ENCODE measurements around the gene WWP2. TPM values are rescaled to one million over a fixed set of nuclear protein-coding genes. Genes with fewer than 3 reads are reported as not detected.
"Not testable (repeated sequence)": the region's sequence is repeated elsewhere in the genome, so short reads cannot be mapped to it uniquely, and the experiment has no call there.

The WWP2 gene
- 20.2 TPM for polyA plus RNA-seq (ENCODE audit: insufficient read length)

DNA sequence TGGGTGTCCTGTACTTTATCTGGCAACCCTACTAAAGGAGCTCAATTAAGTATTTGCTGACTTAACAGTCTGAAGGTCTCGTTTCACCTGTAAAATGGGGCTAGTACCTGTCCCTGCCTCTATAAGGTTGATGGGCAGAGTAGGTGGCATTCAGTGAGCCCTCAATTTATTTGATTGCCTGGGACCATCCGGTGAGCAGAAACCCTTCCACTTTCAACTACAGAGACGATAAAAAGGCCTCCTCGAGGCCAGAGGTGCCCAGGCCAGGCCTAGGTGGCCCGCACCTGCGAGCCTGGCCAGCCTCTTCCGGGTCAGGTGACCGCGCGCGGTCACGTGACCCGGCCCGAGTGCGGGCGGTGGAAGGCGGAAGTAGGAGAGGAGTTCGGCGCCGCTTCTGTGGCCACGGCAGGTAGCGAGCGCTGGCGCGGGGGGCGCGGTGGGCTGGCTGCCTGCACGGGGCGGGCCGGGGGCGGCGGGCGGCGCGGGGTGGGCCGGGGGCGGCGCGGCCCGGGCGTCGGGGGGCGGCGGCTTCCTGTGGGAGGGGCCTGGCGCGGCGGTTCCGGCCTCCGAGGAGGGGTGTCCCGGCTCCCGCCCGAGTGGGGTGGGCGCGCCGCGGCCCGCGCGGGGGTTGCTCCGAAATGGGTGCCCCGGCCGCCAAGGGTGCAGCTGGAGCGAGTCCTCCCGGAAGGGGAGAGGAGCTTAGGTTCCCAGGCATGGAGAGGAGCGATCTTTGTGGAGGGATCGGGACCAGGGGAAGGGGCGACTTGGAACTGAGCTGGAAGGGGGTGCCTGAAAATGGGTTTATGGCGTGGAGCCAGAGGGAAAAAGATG is at the start of gene WWP2:
TSS of gene WWP2 (plus strand) at position 350 of the 831 bp plus-strand sequence. CDS start 24,679 bp downstream, outside the sequence.
- peak; percentile 80 for DNase-seq

DNA sequence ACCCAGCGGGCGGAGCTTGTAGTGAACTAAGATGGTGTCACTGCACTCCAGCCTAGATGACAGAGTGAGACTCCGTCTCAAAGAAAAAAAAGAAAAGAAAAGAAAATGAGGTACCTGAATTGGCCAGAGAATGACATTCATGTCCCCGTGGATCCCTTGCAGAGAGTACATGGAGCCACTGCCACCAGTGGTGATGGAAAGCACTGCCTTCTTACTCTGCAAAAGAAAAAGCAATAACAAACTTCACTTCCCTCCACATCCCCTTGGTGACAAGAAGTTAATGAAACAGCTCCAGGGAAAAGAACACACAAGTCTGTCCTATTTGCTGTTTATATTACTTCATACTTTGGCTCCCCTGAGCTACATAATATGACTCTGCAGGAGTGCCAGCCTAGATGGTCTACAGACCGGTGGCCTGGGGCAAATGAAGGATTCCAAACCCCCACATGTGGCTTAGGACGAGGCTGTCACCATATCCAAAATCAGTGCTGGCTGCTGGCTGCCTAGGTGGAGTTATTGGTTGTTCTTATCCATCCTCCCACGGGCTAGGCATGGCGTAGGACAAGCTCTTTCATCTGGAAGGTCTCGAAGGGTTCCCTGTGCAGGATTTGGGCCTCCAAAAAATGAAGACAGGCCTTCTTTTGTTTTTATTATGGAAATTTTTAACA is 49.1 kb upstream of the WWP2 start:
- no peak for DNase-seq

DNA sequence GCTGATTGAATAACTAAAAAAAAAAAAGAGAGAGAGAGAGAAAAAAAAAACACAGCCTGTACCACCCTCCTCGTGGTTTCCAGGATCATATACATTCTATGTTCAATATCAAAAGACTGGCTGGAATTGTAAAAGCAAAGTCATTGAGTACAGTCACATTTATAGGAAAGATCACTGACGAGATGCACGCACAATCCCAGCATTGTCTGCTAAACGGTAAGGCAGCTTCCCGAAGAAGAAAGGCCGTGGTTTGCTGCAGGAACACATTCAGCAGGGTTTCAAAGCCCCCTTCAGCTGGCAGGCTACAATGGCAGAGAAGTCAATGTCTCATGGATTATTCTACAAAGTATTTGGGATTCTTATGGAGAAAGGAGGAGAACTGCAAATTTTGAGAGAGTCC is 45.1 kb upstream of the WWP2 start:
- no peak for DNase-seq

DNA sequence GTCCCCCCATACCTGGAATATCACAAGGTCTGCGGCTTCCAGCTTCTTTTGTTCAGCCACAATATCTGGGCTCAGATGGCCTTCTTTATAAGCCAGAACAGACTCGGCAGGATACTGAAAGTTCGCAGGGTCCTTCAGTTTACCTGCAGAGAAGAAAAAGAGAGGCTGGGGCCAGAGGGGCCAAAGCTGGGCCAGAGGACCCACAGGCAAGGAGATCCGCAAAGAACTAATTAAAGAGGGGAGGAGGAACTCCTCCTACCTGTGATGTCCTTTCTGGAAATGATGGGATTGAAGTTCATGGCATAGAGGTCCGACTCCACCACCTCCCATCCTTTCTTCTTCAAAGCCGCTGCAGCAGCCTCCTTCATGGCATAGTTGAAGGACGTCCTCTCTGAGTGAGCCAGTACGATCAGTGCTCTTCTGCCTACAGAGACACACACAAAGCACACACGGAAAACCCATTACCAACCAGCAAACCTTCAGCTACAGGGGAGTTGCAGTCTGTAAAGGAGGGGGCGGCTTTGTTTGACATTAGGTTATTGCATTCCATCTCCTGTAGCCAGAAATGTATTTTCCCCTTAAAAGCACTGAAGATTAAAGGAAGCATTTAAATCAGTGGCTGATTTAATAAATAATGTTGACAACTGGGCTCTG is 43.9 kb upstream of the WWP2 start:
- DNase-seq, result no peak

DNA sequence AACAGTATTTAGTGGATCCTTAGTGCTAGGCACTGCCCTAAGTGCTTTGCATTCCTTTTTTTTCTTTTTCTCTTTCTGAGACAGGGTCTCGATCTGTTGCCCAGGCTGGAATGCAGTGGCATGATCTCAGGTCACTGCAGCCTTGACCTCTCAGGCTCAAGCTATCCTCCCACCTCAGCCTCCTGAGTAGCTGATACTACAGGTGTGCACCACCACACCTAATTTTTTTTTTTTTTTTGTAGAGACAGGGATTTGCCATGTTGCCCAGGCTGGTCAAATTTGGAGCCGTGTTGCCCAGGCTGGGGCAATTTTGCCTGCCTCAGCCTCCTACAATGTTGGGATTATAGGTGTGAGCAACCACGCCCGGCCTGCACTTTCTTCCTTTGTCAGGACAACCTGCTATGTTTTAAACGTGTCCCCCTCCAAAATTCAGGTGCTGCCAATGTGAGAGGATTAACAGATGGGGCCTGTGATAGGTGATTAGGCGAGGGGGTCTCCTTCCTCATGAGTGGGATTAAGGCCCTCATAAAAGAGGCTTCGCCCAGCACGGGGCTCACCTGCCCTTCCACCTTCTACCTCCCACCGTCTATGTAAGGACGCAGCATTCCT is 41.2 kb upstream of the WWP2 start:
- DNase-seq, result no peak

DNA sequence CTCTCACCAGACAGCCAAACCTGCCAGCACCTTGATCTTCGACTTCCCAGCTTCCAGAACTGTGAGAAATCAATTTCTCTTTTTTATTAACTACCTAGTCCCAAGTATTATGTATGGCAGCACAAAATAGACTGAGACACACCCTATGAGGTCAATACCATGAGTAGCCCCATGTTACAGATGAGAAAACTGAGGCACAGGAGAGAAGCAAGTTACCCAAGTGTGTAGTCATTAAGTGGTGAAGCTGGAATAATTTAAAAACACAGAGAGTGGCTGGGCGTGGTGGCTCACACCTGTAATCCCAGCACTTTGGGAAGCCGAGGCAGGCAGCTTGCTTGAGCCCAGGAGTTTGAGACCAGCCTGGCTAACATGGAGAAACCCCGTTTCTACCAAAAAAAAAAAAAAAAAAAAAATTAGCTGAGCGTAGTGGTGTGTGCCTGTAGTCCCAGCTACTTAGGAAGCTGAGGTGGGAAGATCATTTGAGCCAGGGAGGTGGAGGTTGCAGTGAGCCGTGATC is 40.6 kb upstream of the WWP2 start:
- DNase-seq, result no peak

DNA sequence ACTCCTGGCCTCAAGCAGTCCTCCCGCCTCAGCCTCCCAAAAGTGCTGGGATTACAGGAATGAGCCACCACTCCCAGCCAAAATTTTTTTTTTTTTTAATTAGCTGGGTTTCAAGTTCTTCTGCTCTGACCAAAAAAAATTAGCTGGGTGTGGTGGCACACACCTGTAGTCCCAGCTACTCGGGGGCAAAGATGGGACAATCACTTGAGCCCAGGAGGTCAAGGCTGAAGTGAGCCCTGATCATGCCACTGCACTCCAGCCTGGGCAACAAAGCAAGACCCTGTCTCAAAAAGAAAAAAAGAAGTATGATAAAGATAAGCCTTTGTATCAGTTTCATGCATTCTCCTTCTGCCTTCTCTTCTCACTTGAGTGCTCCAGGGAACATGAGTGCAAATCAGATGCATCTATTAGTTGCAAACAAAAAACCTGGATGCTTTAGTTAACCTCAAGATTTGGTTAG is 37.7 kb upstream of the WWP2 start:
- DNase-seq, result no peak

DNA sequence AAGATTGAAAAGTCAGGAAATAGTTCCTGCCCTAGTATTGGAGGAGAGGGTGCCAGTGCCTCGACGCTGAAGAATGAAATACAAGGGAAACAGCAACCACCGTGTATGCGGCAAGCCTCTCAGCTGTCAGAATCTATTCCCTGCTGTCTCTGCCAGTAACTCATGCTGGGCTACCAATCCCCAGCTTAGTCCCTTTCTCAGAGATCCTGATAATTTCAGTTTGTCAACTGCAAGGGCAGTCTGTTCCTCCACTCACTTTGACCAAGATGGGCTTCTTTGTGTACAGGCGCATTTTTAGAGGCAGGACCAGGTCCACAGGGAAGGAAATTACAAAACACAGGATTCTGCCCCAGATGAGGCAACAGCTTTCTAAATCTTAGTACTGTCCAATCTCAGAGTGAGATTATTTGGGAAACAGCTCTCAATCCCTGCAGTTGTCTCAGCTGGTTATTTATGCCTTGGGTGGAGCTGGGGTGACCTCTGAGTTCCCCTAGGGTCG is 37.1 kb upstream of the WWP2 start:
- no peak for DNase-seq

DNA sequence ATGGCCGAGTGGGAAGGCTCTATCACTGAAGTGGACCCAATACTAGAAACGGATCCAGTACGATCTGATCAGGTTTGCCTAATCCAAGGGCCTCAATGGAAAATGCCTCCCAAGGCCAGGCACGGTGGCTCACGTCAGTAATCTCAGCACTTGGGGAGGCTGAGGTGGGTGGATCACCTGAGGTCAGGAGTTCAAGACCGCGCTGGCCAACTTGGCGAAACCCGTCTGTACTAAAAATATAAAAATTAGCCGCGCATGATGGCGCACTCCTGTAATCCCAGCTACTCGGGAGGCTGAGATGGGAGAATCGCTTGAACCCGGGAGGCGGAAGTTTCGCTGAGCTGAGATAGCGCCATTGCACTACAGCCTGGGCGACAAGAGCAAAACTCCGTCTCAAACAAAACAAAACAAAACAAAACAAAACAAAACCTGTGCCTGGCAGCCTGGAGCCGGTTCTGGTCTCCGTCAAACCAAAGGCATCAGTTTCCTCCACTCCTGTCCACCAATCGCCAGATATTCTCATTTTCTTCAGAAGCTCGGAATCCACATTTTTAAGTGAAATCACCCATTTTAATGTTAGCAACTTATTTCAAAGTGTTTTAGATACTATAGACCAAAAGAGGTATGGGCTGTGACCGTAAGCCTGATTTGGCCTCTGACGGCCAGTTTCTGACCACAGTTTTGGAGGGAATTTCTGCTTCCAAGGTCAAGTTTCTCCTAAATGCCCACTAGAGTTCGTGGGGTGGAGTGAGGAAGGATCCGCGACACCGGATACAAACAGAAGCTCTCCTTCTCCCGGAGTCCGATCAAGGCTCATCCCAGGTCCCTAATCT is 36.4 kb upstream of the WWP2 start:
- no peak for DNase-seq

DNA sequence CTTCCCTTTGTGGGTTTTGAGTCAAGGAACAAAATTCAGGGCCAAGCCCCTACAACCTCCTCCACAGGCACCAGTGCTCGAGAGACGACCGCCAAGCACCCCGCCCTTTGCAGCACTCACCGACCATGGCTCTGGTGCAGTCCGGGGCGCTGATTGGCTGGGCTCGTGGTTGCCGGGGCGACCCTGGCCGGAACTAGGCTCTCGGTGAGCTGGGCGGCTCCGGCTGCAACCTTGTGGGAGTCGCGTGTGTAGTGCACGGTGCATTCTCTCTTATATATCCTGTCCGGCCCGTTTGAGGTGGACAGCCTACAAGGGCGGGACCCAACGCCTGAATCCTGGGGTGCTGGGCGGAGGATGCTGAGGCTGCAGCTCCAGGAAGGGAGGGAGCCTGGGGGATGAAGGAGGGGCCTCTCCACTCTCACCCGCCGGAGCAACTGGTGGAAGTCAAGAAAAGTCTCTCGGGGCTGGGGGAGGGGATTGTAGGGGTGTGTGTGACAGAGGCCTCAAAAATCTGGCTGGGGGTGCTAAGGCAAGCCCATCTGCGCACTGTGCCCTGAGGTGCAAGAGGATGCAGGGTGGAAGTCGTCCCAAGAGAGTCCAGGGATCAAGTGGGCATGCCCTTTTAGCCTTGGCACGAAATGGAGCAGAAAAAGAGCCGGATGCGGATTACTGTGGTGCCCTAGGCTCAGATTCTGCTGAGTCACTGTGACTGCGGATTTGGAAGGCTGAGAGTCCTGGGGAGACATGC is 35.6 kb upstream of the WWP2 start, which contains the start of gene NQO1:
TSS of gene NQO1 (minus strand) at position 248 of the 748 bp plus-strand sequence. CDS start at position 127, 121 bp downstream.
- peak; percentile 81 for DNase-seq

DNA sequence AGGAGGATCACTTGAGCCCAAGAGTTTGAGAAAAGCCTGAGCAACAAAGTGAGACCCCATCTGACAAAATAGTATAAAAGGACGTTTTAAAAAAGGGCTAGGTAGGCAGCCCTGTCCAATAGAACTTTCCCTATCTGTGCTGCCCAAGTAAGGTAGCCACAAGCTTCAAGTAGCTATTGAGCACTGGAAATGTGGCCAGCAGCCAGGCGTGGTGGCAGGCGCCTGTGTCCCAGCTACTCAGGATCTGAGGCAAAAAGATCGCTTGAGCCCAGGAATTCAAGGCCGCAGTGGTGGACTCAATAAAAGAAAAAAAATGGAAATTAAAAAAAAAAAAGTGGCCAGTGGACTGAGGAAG is 34.2 kb upstream of the WWP2 start:
- DNase-seq, result no peak

DNA sequence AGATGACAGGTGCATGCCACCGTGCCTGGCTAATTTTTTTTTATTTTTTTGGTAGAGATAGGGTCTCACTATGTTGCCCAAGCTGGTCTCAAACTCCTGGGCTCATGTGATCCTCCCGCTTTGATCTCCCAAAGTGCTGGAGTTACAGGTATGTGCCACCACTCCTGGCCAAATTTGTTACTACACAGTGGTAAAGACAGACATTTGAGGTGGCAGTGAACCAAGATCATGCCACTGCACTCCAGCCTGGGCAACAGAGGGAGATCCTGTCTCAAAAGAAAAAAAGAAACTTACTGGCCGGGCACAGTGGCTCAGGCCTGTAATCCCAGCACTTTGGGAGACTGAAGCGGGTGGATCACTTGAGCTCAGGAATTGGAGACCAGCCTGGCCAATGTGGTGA is 33.1 kb upstream of the WWP2 start:
- not testable (repeated sequence) for DNase-seq

DNA sequence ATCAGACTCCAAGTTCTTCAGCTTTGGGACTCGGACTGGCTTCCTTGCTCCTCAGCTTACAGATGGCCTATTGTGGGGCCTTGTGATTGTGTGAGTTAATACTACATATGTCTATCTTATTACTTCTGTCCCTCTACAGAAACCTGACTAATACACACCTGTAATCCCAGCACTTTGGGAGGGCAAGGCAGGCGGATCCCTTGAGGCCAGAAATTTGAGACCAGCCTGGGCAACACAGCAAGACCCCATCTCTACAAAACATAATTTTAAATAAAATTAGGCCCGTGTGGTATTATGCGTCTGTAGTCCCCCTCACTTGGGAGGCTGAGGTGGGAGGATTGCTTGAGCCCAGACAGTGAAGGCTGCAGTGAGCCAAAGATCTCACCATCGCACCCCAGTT is 30.9 kb upstream of the WWP2 start:
- DNase-seq, result not testable (repeated sequence)

DNA sequence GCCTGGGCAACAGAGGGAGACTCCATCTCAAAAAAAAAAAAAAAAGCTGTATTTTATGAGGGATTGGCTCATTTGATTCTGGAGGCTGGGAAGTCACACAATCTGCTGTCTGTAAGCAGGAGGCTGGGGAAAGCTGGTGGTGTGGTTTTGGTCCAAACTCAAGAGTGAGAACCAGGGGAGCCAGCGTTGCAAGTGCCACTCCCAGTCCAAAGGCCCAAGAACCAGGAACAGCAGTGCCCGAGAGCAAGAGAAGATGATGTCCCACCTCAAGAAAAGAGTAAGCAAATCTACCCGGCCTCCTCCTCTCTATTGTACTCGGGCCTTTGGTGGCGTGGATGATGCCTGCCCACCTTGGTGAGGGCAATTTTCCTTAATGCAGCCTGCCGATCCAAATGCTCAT is 30.0 kb upstream of the WWP2 start:
- DNase-seq, result no peak

DNA sequence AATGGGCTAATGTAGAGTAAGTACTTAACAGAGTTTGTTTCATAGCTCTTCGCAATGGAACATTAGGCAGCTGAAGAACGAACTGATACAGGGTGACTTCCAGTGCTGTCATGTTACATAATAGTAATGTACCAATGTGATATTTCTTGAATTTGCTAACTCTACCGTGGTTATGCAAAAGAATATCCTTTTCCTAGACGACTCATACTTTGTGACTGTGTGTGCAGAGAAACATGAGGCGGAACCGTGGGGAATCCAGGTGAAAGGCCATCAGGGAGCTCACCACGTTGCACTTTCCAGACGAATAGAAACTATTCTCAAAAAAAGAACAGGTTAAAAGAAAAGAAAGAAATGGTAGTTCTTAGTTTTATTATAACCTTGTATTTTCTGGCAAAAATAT is 20.6 kb upstream of the WWP2 start:
- DNase-seq, result no peak

DNA sequence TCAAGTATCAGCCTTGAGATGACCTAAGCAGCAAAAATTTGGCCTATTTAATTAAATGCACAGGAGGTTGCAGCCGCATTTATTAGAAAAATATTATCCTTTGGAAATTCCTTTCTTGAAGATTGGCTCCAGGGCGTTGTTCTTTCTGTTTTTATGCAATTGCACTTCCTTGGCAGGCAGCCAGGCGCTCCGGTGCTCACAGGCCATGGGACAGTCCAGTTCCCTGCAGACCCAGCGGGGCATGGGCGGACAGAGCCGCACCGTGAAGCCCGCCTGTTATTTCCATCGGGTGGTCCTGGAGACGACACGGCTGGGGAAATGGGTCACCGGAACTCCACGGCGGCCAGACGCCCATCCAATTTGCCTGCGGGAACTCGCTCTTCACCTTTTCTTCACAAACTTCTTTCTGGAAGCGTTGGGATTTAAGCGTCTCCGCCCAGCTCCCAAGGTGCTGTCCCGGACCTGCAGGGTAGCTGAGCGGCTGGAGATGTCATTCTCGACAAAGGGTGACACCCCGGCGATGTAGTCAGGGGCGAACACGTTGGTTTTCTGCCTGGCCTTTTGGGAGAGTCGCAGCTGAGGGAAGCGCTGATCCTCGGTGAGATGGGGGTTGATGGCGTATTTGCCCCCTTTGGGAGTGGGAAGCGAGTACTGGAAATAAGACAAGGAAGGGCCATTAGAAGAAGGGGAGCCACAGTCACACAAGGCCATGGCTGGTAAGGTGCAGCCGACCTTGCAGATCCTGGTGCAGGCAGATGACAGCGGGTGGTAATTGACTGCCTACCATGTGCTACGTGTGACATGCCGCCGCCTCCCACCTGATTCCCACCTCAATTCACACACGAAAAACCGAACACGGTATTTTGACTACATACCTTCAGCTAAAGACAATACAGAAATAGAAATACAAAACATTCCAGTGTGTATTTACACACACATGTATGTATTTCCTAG is 19.9 kb upstream of the WWP2 start:
- DNase-seq, result no peak

DNA sequence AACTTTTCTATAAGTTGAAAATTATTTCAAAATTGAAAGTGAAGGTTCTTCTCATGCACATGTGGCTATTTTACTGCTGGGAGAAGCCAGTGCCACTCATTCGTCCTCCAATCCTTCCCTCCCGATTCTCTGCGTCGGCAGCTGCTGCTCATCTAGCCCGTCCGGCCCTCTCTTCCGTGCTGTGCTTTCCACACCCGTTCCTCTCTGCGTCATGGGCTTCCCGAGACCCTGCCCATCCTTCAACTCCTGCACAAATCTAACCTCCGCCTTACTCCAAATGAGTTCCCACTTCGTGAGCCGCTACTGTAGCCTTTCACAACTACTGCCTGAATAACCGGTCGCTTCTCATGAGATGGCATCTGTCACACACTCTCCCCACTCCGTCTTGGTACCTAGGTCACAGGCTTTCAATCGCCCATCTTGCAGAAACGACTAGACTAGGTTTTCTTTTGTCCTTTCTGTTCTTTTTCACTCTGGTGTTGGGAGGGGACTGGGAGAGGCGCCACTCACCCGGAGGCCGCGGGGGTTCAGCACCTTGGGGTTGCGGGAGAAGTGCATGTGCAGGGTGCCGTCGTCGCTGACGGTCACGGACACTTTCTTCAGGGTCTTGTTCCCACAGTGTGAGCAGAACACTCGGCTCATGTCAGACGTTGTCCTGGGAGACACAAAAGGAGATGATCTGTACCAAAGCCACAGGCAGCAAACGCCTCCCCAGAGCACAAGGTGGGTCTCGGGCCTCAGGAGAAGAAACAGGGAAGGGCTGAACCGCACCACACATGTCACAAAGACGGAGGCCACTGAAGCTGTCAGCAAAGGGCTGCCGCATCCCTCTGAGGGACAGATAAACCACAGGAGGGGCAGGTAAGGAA is 17.5 kb upstream of the WWP2 start:
- DNase-seq, result no peak

DNA sequence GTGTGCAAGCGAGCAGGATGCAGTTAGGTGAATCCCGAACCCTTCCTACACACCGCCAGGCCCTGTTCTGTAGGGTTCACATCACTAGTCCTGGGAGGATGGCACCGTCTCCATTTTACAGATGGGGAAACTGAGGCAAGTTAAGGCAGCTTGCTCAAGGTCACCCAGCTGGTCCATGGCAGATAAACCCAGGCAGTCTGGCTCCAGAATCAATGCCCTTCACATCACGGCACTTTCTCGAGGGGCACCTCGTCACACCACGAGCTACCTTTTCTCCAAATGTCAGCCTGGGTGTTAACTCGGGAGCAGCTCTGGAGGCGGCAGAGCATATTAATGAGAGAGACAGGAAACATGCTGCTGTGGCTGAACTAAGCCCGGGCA is 16.9 kb upstream of the WWP2 start:
- no peak for DNase-seq

DNA sequence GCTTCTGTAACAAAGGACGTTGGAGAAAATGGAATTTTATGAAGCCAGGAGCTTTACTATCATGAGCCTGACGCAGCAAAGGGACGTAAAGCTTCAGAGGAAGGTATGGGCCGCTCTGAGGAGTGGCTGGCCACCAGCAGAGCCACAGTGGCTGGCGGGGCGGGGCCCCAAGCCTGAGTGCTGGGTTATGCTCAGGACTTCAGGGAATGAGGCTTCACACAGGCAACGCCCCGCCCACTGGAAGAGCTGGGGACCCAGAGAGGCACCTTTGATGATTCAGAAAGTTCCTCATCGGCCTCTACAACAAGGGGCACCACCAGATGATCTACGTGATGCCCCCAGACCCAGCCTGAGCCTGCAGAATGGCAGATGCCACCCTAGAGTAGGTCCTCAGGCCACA is 16.2 kb upstream of the WWP2 start:
- DNase-seq, result no peak

Data from hindlimb muscle (tissue), 1 donor.